Stimulated activated CD8-positive, alpha-beta memory T cell treated with anti-CD3 and anti-CD28 coated beads, Interleukin-12 subunit alpha, Interleukin-12 subunit beta, amount 100 ng/mL, for 24 hours (primary cell): ENCODE measurements around the gene ZNF460.

Experiments used
- DNase-seq: peaks from one replicate; pipeline ENCODE4 v3.0.0-alpha.2; 2020; ENCODE audit errors: extremely low read depth

ZNF460 gene

GRCh38 chr19:57342582-57342981 is 62.3 kb downstream of the ZNF460 start:
- no peak for DNase-seq
